ENCODE data around the gene EFCAB5. TPM values are rescaled to one million over a fixed set of nuclear protein-coding genes. Genes with fewer than 3 reads are reported as not detected.
A peak's percentile ranks its signal among the peaks of the same experiment; 100 is the strongest.

EFCAB5 gene
- total RNA-seq, 1 experiment from 2014 or later: 0.07 TPM

GRCh38 chr17:30091121-30091670 lies 149.8 kb downstream of the EFCAB5 start:
- Histone ChIP-seq H3K9ac (ENCODE audit: low read length) (no peak overlapping the region), H3K79me2 (ENCODE audit: low read length) (no peaks in the 10 kb centered on the region), H3K9me3 (ENCODE audit: low read length) (no peaks in the 10 kb centered on the region), H3K27me3 (ENCODE audit: low read length) (peaks cover 3% of the 10 kb centered on the region; the same call in 1 of the 2 replicates), H3K4me3 (ENCODE audit: low read length) (no peak overlapping the region), H3K4me2 (ENCODE audit: low read length) (no peak overlapping the region), H3K27ac (ENCODE audit: low read length) (no peak overlapping the region), H2AFZ (ENCODE audit: low read length) (no peak overlapping the region), H3K9me2 (replicated peaks; ENCODE audit: low read length) (no peaks in the 10 kb centered on the region), H3K36me3 (ENCODE audit: low read depth, low read length) (no peaks in the 10 kb centered on the region), H3F3A (ENCODE audit: low read length, unreplicated experiment) (no peaks in the 10 kb centered on the region), H3K4me1 (ENCODE audit: insufficient read depth, low read length) (no peaks in the 10 kb centered on the region), H4K20me1 (ENCODE audit: low read length) (no peaks in the 10 kb centered on the region)
- DNase-seq: no peak
- no TSS peak for BruUV-seq (replicated peaks)
- intact Hi-C loops (cut with micrococcal nuclease): loop anchor here (5.0 kb wide), 1 partner anchor 284 kb away; no protein-coding TSS in a partner anchor
- no peak for ATAC-seq
- TF ChIP-seq EZH2 (IDR thresholded peaks at IDR 0.05; ENCODE audit: low read length, unreplicated experiment) (no peak), EZH2phosphoT487 (IDR thresholded peaks at IDR 0.05; ENCODE audit: borderline replicate concordance, low read length) (no peak), CTCF (conservative IDR thresholded peaks at IDR 0.05; ENCODE audit: low read depth, low read length) (no peak)
- POLR2A ChIA-PET (ENCODE audit: unreplicated experiment): no interaction called here
- CTCF ChIA-PET: no interaction called here

GRCh38 chr17:30091771-30092170 lies 150.3 kb downstream of the EFCAB5 start:
- H2AFZ ChIP-seq (ENCODE audit: low read length): no peak overlapping the region
- H3K36me3 ChIP-seq (ENCODE audit: low read depth, low read length): no peaks in the 10 kb centered on the region
- H3K9me2 ChIP-seq (replicated peaks; ENCODE audit: low read length): no peaks in the 10 kb centered on the region
- ATAC-seq: no peak
- H3F3A ChIP-seq (ENCODE audit: low read length, unreplicated experiment): no peaks in the 10 kb centered on the region
- H3K9me3 ChIP-seq (ENCODE audit: low read length): no peaks in the 10 kb centered on the region
- ChIA-PET CTCF (no interaction called here), POLR2A (ENCODE audit: unreplicated experiment) (no interaction called here)
- no peaks in the 10 kb centered on the region for H3K4me1 ChIP-seq (ENCODE audit: insufficient read depth, low read length)
- H4K20me1 ChIP-seq (ENCODE audit: low read length): no peaks in the 10 kb centered on the region
- H3K79me2 ChIP-seq (ENCODE audit: low read length): no peaks in the 10 kb centered on the region
- no peak overlapping the region for H3K4me2 ChIP-seq (ENCODE audit: low read length)
- intact Hi-C loops (cut with micrococcal nuclease): loop anchor here (2.0 to 5.0 kb wide), 2 partner anchors 71 to 284 kb away; no protein-coding TSS in a partner anchor
- H3K27me3 ChIP-seq (ENCODE audit: low read length): peaks cover 3% of the 10 kb centered on the region; the same call in 1 of the 2 replicates
- BruUV-seq (replicated peaks): no TSS peak
- no peak overlapping the region for H3K27ac ChIP-seq (ENCODE audit: low read length)
- peak; percentile 40 for DNase-seq
- no peak for TF ChIP-seq CTCF (conservative IDR thresholded peaks at IDR 0.05; ENCODE audit: low read depth, low read length)
- no peak for TF ChIP-seq EZH2phosphoT487 (IDR thresholded peaks at IDR 0.05; ENCODE audit: borderline replicate concordance, low read length)
- no peak for TF ChIP-seq EZH2 (IDR thresholded peaks at IDR 0.05; ENCODE audit: low read length, unreplicated experiment)
- no peak overlapping the region for H3K9ac ChIP-seq (ENCODE audit: low read length)
- H3K4me3 ChIP-seq (ENCODE audit: low read length): no peak overlapping the region

- intact Hi-C loops (cut with micrococcal nuclease): loop anchor here (1.0 to 5.0 kb wide), 3 partner anchors 72 to 286 kb away; no protein-coding TSS in a partner anchor
- H3K27ac ChIP-seq (ENCODE audit: low read length): no peak overlapping the region
- H3K27me3 ChIP-seq (ENCODE audit: low read length): peaks cover 3% of the 10 kb centered on the region; the same call in 1 of the 2 replicates
- H2AFZ ChIP-seq (ENCODE audit: low read length): no peak overlapping the region
- no peaks in the 10 kb centered on the region for H3K9me2 ChIP-seq (replicated peaks; ENCODE audit: low read length)
- H3K9me3 ChIP-seq (ENCODE audit: low read length): no peaks in the 10 kb centered on the region
- POLR2A ChIA-PET (ENCODE audit: unreplicated experiment): interaction anchor here (0.5 kb wide), 1 partner anchor 31 kb away, joined by 4 read pairs; no protein-coding TSS in a partner anchor
- no peaks in the 10 kb centered on the region for H3F3A ChIP-seq (ENCODE audit: low read length, unreplicated experiment)
- no peak overlapping the region for H3K9ac ChIP-seq (ENCODE audit: low read length)
- no peak overlapping the region for H3K4me3 ChIP-seq (ENCODE audit: low read length)
- H4K20me1 ChIP-seq (ENCODE audit: low read length): no peaks in the 10 kb centered on the region
- BruUV-seq (replicated peaks): no TSS peak
- DNase-seq (no peak), ATAC-seq (no peak)
- TF ChIP-seq EZH2phosphoT487 (IDR thresholded peaks at IDR 0.05; ENCODE audit: borderline replicate concordance, low read length) (no peak), CTCF (conservative IDR thresholded peaks at IDR 0.05; ENCODE audit: low read depth, low read length) (no peak), EZH2 (IDR thresholded peaks at IDR 0.05; ENCODE audit: low read length, unreplicated experiment) (no peak)
- CTCF ChIA-PET: interaction anchor here (0.5 to 1.0 kb wide), 5 partner anchors 110 to 454 kb away, joined by 3 to 6 read pairs (median 4); no protein-coding TSS in a partner anchor
- no peaks in the 10 kb centered on the region for H3K4me1 ChIP-seq (ENCODE audit: insufficient read depth, low read length)
- no peaks in the 10 kb centered on the region for H3K36me3 ChIP-seq (ENCODE audit: low read depth, low read length)
- H3K79me2 ChIP-seq (ENCODE audit: low read length): no peaks in the 10 kb centered on the region
- H3K4me2 ChIP-seq (ENCODE audit: low read length): no peak overlapping the region
Observed at GRCh38 chr17:30092886-30093285, 151.5 kb downstream of the EFCAB5 start.
